ENCODE measurements around the gene AKAP8L.
"Not testable (repeated sequence)": the region's sequence is repeated elsewhere in the genome, so short reads cannot be mapped to it uniquely, and the experiment has no call there.

The AKAP8L gene

DNA sequence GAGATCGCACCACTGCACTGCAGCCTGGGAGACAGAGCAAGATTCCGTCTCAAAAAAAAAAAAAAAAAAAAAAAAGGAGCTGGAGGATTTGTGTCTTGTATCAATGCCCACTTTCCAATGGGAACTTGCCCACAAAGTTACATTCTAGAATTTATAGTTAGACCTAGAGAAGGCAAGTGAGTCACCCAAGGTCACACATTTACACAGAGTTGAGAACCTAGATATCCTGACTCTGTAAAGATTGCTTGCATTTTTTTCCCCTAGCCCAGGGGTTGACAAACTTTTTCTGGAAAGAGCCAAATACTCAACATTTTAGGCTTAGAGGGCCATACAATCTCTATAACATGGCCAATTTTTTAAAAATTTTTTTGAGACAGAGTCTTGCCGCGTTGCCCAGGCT, 78.7 kb downstream of the AKAP8L start:
- TF ChIP-seq CTCF (IDR thresholded peaks at IDR 0.05; ENCODE audit: low read depth, low read length), result no peak
- no peak for DNase-seq (ENCODE audit: extremely low read depth, low read depth)

GRCh38 chr19:15337202-15337601, 81.6 kb downstream of the AKAP8L start:
- no peak for DNase-seq (ENCODE audit: extremely low read depth, low read depth)
- TF ChIP-seq CTCF (IDR thresholded peaks at IDR 0.05; ENCODE audit: low read depth, low read length), result no peak

DNA sequence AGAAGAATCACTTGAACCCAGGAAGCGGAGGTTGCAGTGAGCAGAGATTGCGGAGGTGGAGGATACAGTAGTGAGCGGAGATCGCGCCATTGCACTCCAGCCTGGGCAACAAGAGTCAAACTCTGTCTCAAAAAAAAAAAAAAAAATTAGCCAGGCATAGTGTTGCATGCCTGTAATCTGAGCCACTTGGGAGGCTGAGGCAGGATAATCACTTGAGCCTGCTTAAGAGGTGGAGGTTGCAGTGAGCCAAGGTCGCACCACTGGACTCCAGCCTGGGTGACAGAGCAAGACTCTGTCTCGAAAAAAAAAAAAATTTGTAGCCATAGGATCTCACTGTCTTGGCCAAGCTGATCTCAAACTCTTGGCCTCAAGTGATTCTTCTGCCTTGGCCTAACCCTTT, 82.8 kb downstream of the AKAP8L start:
- not testable (repeated sequence) for DNase-seq (ENCODE audit: extremely low read depth, low read depth)

DNA sequence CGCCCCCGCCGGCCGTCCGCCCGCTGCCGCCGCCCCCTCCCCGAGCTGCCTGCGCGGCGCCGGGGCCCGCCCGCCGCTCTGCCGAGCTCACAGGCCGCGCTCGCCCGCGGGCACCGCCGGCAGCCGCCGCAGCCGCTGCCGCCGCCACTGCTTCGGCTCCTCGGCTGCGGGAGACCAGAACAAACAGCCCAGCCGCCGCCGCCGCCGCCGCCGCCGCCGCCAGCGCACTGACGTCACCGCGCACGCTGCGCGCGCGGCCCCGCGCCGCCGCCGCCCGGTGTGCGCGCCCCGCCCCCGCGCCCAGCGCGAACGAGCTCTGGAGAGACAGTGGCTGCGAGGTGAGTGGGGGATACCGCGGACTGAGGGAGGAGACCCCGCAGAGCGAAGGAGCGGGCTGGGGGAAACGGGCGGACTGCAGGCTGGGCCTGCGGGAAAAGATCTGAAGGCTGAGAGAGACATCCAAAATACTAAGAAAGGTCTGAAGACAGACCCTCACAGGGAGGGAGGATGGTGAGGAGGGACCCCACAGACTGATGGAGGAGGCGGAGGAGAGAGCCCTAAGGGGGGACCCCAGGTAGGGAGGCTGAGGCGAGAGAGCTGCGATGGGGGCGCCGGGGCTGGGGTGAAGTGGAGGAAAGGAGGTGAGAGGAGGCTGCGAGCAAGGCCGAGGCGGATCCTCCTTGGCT, 86.3 kb downstream of the AKAP8L start, which contains the start of gene BRD4:
TSS of gene BRD4 (minus strand) at position 229 of the 686 bp plus-strand sequence. CDS start 59,440 bp downstream, outside the sequence.
- no peak for DNase-seq (ENCODE audit: extremely low read depth, low read depth)
- TF ChIP-seq CTCF (IDR thresholded peaks at IDR 0.05; ENCODE audit: low read depth, low read length), result no peak

GRCh38 chr19:15331419-15332310, 87.1 kb downstream of the AKAP8L start:
- DNase-seq (ENCODE audit: extremely low read depth, low read depth), result no peak
- TF ChIP-seq CTCF (IDR thresholded peaks at IDR 0.05; ENCODE audit: low read depth, low read length), result no peak

GRCh38 chr19:15330801-15331418, 87.9 kb downstream of the AKAP8L start:
- TF ChIP-seq CTCF (IDR thresholded peaks at IDR 0.05; ENCODE audit: low read depth, low read length), result no peak
- no peak for DNase-seq (ENCODE audit: extremely low read depth, low read depth)
